Loucy (cell line): Measurements from ENCODE around the gene NRXN3.

Experiments
- H2AFZ ChIP-seq: fragments of 200-600 bp; sonication (generic); 2 replicates; pipeline ENCODE4 v1.6.0; 2016; ENCODE audit warnings: antibody characterized with exemption, mild to moderate bottlenecking, low read length, moderate library complexity
- H3F3A ChIP-seq: fragments of 200-600 bp; 2 replicates; pipeline ENCODE4 v1.6.0; 2016; ENCODE audit warnings: antibody characterized with exemption, low read depth, mild to moderate bottlenecking
- H3K27me3 ChIP-seq: fragments of 200-600 bp; sonication (generic); 2 replicates; pipeline ENCODE4 v1.6.1; 2014; ENCODE audit warnings: low read length, mild to moderate bottlenecking; ENCODE audit not compliant: insufficient read depth, poor library complexity, severe bottlenecking
- H3K36me3 ChIP-seq: fragments of 200-600 bp; sonication (generic); 2 replicates; pipeline ENCODE4 v1.6.1; 2016; ENCODE audit warnings: low read length; ENCODE audit not compliant: insufficient read depth
- H3K4me1 ChIP-seq: fragments of 200-600 bp; sonication (generic); 2 replicates; pipeline ENCODE4 v1.5.1; 2014; ENCODE audit warnings: low read length, mild to moderate bottlenecking; ENCODE audit not compliant: insufficient read depth, poor library complexity, severe bottlenecking
- H3K4me2 ChIP-seq: fragments of 200-600 bp; sonication (generic); 2 replicates; pipeline ENCODE4 v1.6.0; 2014; ENCODE audit warnings: antibody characterized with exemption, low read length, low read depth, mild to moderate bottlenecking; ENCODE audit not compliant: poor library complexity, severe bottlenecking
- H3K4me3 ChIP-seq: fragments of 200-600 bp; sonication (generic); 2 replicates; pipeline ENCODE4 v1.5.1; 2014; ENCODE audit warnings: low read length, mild to moderate bottlenecking, mixed read lengths; ENCODE audit not compliant: poor library complexity, severe bottlenecking
- H3K79me2 ChIP-seq: fragments of 200-600 bp; sonication (generic); 2 replicates; pipeline ENCODE4 v1.6.1; 2014; ENCODE audit warnings: low read length; ENCODE audit not compliant: insufficient read depth
- H3K9ac ChIP-seq: fragments of 200-600 bp; sonication (generic); 2 replicates; pipeline ENCODE4 v1.6.0; 2014; ENCODE audit warnings: mild to moderate bottlenecking, low read depth, low read length, moderate library complexity; ENCODE audit not compliant: poor library complexity, severe bottlenecking
- H3K9me2 ChIP-seq: fragments of 200-600 bp; sonication (generic); replicated peaks from 2 replicates; pipeline ENCODE4 v1.6.1; 2016; ENCODE audit warnings: low read depth, low read length, mixed read lengths
- H3K9me3 ChIP-seq: fragments of 200-600 bp; sonication (generic); 2 replicates; pipeline ENCODE4 v1.6.1; 2014; ENCODE audit warnings: mild to moderate bottlenecking, antibody characterized with exemption, low read length, low read depth; ENCODE audit not compliant: insufficient read depth
- H4K20me1 ChIP-seq: fragments of 200-600 bp; sonication (generic); 2 replicates; pipeline ENCODE4 v1.6.0; 2014; ENCODE audit warnings: antibody characterized with exemption, low read length, mild to moderate bottlenecking; ENCODE audit not compliant: insufficient read depth, poor library complexity, severe bottlenecking
- CTCF ChIP-seq: fragments of 200-600 bp; sonication (generic); conservative IDR thresholded peaks from 2 replicates; pipeline ENCODE4 v1.5.1; 2014; ENCODE audit warnings: mild to moderate bottlenecking, antibody characterized with exemption, low read length
- EZH2phosphoT487 ChIP-seq: fragments of 200-600 bp; IDR thresholded peaks from 2 replicates; pipeline ENCODE4 v1.6.1; 2018; ENCODE audit warnings: antibody characterized with exemption, mild to moderate bottlenecking, moderate library complexity, borderline replicate concordance

NRXN3 gene

DNA sequence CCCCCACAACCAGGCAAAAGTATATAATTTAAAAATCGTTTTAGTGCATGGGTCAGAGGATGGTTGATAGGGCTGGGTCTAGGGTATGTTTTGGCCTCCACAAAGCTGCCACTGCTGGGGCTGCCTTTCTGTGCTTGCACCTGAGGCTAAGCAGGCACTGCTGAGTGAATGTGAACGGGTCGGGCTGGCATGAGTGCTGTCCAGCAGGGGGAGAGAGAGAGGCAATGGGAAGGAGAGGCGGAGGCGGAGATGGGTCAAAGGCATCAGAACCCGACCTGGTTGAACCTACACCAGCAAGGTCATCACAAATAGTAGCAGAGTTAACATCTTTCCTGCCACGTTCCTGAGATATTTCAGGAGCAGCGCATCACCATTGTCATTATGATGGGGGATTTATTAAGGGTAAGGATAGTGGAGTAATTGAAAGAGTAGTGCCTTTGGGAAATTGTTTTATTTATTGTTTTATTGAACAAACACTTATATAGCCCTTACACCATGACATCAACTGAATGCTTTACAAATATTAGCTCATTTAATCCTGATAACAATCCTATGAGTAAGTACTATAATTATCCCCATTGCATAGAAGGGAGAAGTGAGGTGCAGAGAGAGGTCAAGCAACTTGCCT, 5.8 kb upstream of the NRXN3 start:
- no peaks in the 10 kb centered on the region for H3K79me2 ChIP-seq
- no peaks in the 10 kb centered on the region for H3F3A ChIP-seq
- H3K36me3 ChIP-seq = no peaks in the 10 kb centered on the region
- no peaks in the 10 kb centered on the region for H4K20me1 ChIP-seq
- H3K9me3 ChIP-seq = no peaks in the 10 kb centered on the region
- no peak overlapping the region for H3K4me3 ChIP-seq
- H3K4me2 ChIP-seq = no peak overlapping the region
- H3K4me1 ChIP-seq = no peaks in the 10 kb centered on the region
- no peak overlapping the region for H2AFZ ChIP-seq
- TF ChIP-seq EZH2phosphoT487 = no peak
- TF ChIP-seq CTCF = peak; percentile 66
- no peaks in the 10 kb centered on the region for H3K27me3 ChIP-seq
- no peak overlapping the region for H3K9ac ChIP-seq
- no peaks in the 10 kb centered on the region for H3K9me2 ChIP-seq

GRCh38 chr14:78172428-78172827, 2.3 kb downstream of the NRXN3 start:
- Histone ChIP-seq H3F3A (no peaks in the 10 kb centered on the region), H3K36me3 (no peaks in the 10 kb centered on the region), H3K9me3 (no peaks in the 10 kb centered on the region), H3K4me3 (no peak overlapping the region), H3K79me2 (no peaks in the 10 kb centered on the region), H3K4me1 (no peaks in the 10 kb centered on the region), H3K27me3 (no peaks in the 10 kb centered on the region), H3K9me2 (no peaks in the 10 kb centered on the region), H3K9ac (no peak overlapping the region), H4K20me1 (no peaks in the 10 kb centered on the region), H2AFZ (no peak overlapping the region), H3K4me2 (no peak overlapping the region)
- TF ChIP-seq CTCF = no peak
- no peak for TF ChIP-seq EZH2phosphoT487

DNA sequence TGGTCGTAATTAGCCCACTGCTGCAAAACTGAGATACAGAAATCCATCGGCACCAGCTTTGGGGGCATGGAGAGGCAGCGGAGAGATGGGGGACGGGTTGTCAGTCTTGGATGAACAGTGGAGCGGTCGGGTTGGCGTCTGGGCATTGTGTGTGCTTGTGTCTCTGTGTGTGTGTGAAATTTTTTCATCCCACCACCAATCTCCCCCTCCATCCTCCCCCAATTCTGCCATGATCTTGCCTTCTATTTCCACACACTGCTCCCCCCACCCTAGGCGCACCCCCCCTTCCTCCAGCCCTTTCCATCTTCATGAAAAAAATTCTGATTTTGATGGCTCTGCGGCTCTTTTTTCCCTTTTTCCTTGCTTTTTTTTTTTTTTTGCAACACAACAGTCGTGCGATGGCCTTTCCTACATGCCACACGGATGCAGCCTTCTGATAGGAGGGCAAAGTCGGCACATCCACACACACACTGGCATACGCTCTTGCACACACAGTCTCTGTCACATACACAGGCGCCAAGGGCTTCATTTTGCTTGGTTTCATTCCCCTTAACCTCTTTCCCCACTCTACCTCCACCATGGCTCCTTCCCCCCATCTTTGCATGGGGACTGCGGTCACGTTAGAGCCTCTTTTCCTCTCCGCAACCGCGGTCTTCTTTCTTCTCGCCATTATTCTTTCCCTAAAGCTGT, 3.3 kb downstream of the NRXN3 start:
- no peaks in the 10 kb centered on the region for H3K9me2 ChIP-seq
- no peak for TF ChIP-seq CTCF
- TF ChIP-seq EZH2phosphoT487 = no peak
- no peaks in the 10 kb centered on the region for H3K27me3 ChIP-seq

More for the DNA sequence above, 3.3 kb downstream of the NRXN3 start:
- Histone ChIP-seq H3K9me3 (no peaks in the 10 kb centered on the region), H3K36me3 (no peaks in the 10 kb centered on the region), H2AFZ (no peak overlapping the region), H3F3A (no peaks in the 10 kb centered on the region), H3K4me1 (no peaks in the 10 kb centered on the region), H3K4me2 (no peak overlapping the region), H3K79me2 (no peaks in the 10 kb centered on the region), H3K4me3 (no peak overlapping the region), H3K9ac (no peak overlapping the region), H4K20me1 (no peaks in the 10 kb centered on the region)
